COR-L47 (cell line): ENCODE results near the gene NUTF2.
"Not testable (repeated sequence)": the region's sequence is repeated elsewhere in the genome, so short reads cannot be mapped to it uniquely, and the experiment has no call there.

Experiments used
- DNase-seq: peaks from one replicate; lab custom pipeline; 2025; lab: John Stamatoyannopoulos, UW

NUTF2 gene

DNA sequence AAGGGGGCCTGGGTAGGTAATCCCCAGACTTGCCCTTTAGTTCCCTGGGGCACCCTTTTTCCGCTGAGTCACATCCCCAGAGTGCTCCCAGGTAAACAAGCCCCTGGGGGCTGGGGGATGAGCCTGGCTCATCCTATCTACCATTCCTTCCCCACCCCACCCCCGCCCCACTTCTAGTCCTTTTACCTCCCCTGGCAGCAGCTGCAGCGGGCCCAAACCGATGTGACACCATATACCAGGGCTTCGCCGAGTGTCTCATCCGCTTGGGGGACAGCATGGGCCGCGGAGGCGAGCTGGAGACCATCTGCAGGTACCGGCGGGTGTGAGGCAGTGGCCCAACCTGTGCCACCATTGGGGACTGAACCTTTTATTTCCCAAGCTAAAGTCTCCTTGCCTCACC, 38.8 kb downstream of the NUTF2 start:
- no peak for DNase-seq

- no peak for DNase-seq
These were observed 39.2 kb downstream of the NUTF2 start for GRCh38 chr16:67885976-67886375.

DNA sequence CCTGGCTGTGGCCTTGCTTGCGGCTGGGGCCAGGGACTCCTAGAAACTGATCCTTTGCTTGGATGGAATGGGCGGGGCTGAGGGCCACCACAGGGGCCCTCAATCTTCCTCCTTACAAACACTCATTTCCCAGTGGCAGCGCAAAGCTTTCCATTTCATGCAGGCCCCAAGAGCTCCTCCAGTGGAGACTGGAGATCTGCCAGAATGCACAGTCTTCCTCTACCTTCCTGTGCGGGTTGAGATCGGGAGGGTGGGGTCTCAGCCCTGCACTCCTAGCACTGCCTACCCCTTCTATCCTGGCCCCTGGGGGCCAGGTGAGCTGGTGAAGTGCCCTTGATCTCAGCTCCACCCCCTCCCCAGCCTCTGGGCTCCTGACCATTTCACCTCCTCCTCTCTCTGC, 39.7 kb downstream of the NUTF2 start:
- DNase-seq = no peak

DNA sequence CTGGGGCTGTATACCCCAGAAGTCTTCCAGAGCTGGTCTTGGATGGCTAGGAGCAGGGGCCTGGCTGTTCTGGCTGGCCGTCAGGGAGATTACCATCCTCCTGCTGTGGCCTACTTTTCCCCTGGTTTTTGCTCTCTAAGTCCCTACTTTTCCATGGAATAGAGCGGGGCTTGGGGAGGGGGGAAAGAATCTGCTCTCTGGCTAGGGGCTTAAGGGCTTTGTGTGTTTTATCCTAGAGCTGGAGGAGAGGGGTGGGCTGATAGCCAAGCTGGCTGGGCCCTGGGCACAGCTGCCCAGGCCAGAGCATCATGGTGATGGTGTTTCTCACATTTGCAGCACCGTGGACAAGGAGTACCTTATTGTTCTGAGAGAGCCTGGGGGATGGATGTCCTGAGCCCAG, 41.6 kb downstream of the NUTF2 start:
- DNase-seq = no peak

GRCh38 chr16:67892375-67892774, 45.6 kb downstream of the NUTF2 start:
- no peak for DNase-seq

GRCh38 chr16:67892899-67893742, 46.4 kb downstream of the NUTF2 start, which contains the start of gene PSKH1:
TSS of gene PSKH1 (plus strand) at chr16:67893254. CDS start at chr16:67908750, 15,496 bp downstream.
- peak; percentile 96 for DNase-seq

- DNase-seq = no peak
These were observed 47.1 kb downstream of the NUTF2 start for GRCh38 chr16:67893743-67894399.

GRCh38 chr16:67897231-67897630, 50.5 kb downstream of the NUTF2 start:
- no peak for DNase-seq

GRCh38 chr16:67901734-67902133, 55.0 kb downstream of the NUTF2 start:
- DNase-seq = no peak

DNA sequence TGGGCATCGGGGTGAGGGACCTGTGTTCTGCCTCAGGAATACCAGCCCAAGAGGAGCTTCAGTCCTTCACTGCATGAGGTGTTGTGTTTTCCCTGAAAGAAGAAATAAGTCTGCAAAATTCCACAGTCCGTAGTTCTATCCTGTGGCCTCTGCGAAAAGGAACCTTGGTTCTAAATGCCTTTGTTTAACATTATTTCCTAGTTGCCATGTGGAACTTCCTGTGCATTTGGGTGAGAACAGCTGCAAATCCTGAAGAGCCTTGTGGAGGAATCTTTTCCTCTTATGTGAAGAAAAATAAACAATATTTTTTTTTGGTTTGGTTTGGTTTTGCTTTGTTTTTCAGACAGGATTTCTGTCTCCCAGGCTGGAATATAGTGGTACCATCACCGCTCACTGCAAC, 56.1 kb downstream of the NUTF2 start:
- DNase-seq = no peak

DNA sequence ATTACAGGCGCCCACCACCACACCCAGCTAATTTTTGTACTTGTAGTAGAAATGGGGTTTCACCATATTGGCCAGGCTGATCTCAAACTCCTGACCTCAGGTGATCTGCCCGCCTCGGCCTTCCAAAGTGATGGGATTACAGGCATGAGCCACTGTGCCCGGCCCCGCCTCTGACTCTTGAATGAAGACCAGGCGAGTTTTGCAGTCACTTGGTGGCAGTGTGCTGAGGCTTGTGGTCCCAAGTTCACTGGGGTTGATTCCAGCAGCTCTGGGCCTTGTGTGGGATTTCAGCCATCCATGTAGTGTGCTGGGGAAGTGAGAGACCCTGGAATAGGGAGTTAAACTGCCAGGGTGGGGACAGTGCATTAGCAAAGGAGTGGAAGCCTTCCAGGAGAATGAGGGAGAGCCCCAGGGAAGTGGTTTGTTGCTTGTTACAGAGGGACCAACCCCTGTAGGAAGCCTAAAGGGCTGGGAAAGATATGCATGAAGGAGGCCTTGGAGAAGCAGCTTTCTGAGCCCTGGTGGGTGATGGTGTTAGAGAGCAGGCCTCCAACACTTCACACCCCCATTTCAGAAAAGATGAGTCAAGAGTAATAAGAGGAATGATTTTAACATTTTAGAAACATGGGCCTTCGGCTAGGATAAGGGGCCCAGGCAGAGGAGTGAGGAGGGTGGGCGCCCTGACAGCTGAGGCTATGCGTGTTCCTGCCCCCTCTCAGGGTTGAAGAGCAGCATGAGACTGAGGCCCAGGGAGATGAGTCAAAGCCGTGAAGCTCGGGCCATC, 60.9 kb downstream of the NUTF2 start:
- DNase-seq = no peak

DNA sequence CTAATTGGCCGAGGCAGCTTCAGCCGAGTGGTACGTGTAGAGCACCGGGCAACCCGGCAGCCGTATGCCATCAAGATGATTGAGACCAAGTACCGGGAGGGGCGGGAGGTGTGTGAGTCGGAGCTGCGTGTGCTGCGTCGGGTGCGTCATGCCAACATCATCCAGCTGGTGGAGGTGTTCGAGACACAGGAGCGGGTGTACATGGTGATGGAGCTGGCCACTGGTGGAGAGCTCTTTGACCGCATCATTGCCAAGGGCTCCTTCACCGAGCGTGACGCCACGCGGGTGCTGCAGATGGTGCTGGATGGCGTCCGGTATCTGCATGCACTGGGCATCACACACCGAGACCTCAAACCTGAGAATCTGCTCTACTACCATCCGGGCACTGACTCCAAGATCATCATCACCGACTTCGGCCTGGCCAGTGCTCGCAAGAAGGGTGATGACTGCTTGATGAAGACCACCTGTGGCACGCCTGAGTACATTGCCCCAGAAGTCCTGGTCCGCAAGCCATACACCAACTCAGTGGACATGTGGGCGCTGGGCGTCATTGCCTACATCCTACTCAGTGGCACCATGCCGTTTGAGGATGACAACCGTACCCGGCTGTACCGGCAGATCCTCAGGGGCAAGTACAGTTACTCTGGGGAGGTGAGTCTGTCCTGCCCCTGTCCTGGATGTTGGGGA, 62.5 kb downstream of the NUTF2 start:
- no peak for DNase-seq

- DNase-seq = peak; percentile 77
These were observed 63.4 kb downstream of the NUTF2 start for GRCh38 chr16:67910158-67910557.

GRCh38 chr16:67914758-67915495, 68.2 kb downstream of the NUTF2 start:
- DNase-seq = no peak

DNA sequence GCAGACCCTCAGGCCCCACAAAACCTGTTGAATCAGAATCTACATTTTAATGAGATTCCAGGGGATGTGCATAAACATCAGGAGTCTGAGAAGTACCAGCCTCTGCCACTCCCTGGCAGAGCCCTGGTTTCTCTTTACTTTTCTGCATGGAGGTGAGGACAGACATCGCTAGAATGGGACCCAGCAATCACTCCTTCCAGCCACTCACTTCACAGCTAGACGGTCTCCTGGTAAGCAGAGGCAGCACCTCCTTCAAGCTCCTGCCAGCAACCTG, 68.7 kb downstream of the NUTF2 start:
- not testable (repeated sequence) for DNase-seq

GRCh38 chr16:67915831-67916723, 69.3 kb downstream of the NUTF2 start:
- DNase-seq = no peak

DNA sequence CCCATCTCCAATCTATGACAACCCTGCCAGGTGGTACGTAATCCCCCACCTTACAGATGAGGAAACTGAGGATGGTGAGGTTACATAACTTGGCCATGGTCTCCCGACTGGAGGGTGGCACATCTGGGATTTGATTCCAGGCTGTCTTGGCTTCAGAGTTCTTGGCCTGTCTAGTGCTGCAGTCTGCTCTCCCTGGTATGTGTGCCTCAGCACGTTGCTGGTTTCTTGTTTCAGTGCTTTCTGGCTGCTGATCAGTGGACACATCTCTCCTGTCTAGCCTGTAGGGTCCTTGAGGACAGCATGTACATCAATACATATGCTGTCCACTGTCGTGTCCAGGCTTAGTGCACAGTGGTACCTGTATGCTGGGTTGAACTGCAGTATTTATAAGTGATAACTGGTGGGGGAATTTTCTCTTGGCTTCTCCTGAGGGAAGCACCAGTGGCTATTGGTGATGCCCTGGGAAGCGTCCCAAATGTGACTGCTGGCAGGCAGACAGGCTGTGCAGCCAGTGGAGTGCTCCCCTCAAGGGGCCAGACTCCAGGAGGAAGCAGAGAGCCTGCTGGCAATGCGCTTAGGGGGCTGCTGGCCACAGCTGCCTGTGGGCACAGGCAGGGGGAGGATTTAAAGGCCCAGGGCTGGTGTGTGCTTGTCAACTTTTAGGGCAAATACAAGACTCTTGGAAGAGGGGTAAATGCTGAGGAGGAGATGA, 70.6 kb downstream of the NUTF2 start:
- no peak for DNase-seq

DNA sequence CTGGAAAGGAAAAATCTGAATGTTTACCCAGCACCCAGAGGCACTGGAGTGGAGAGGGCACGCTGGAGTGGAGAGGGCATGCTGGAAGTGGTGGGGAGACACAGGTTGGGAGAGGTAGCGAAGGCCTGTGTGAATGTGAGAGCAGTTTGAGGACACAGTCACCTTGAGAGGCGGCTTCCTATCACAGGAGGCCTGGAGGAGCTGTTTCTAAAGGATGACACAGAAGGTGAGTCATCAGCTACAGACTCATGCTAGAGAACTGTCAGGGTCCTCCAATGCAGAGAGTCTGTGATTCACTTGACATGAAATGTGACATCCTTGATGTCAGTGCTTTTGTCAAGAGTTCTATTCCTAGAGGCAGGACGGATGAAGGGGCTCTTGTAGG, 71.1 kb downstream of the NUTF2 start:
- DNase-seq = no peak

GRCh38 chr16:67919622-67920221, 73.0 kb downstream of the NUTF2 start:
- DNase-seq = no peak
